GM19023 (cell line): ENCODE measurements around the gene TCF23.
"Not testable (repeated sequence)": the region's sequence is repeated elsewhere in the genome, so short reads cannot be mapped to it uniquely, and the experiment has no call there.

Experiments used
- ATAC-seq: cut with Tn5 transposase; IDR thresholded peaks from one replicate; pipeline ENCODE4 v1.9.1; 2021; ENCODE audit warnings: mild to moderate bottlenecking, moderate library complexity; ENCODE audit not compliant: unreplicated experiment

Gene TCF23

DNA sequence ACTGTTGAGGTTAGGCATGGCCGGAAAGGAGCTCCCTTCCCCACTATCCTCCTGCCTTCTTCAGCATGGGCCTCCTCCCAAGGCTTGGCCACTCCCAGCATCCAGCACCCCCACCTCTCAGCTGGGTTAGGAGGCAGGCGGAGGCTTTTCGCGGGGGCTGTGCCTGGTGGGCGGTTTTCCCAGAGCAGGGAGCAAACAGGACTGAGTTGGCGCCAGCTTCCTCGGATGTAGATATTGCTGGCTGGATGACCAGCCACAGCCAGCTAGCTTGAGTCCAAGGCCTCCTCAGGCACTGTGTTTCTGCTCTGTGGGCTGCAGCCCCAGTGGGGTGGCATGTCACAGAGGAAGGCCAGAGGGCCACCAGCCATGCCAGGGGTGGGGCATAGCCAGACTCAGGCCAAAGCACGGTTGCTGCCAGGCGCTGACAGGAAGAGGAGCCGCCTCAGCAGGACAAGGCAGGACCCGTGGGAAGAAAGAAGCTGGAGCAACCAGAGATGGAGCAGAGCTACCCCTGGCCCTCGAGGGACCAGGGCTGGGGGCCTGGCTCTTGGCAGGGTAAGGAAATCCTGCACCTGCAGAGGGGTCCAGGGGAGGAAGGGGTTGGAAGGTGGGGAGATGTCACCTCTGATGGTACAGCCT lies at the start of gene TCF23:
Gene TCF23, plus strand, starts transcription at position 204 of the 639 bp plus-strand sequence. Its CDS starts 130 bp downstream, at position 334.
- no peak for ATAC-seq

DNA sequence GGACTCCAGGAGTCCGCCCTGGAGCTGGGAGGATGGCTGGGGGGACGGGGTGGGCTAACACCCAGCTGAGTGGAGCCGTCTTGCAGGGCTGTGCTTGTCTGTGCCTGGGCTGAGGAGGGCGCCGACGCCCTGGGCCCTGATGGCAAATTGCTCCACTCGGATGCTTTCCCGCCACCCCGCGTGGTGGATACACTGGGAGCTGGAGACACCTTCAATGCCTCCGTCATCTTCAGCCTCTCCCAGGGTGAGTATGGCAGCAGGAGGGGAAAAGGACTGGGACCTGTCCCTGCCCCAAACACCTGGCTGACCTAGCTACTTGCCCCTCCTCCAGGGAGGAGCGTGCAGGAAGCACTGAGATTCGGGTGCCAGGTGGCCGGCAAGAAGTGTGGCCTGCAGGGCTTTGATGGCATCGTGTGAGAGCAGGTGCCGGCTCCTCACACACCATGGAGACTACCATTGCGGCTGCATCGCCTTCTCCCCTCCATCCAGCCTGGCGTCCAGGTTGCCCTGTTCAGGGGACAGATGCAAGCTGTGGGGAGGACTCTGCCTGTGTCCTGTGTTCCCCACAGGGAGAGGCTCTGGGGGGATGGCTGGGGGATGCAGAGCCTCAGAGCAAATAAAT lies 49.4 kb upstream of the TCF23 start:
- no peak for ATAC-seq

DNA sequence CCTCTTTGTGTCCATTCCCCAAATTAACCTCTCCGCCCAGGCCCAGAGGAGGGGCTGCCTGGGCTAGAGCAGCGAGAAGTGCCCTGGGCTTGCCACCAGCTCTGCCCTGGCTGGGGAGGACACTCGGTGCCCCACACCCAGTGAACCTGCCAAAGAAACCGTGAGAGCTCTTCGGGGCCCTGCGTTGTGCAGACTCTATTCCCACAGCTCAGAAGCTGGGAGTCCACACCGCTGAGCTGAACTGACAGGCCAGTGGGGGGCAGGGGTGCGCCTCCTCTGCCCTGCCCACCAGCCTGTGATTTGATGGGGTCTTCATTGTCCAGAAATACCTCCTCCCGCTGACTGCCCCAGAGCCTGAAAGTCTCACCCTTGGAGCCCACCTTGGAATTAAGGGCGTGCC lies 48.8 kb upstream of the TCF23 start:
- no peak for ATAC-seq

DNA sequence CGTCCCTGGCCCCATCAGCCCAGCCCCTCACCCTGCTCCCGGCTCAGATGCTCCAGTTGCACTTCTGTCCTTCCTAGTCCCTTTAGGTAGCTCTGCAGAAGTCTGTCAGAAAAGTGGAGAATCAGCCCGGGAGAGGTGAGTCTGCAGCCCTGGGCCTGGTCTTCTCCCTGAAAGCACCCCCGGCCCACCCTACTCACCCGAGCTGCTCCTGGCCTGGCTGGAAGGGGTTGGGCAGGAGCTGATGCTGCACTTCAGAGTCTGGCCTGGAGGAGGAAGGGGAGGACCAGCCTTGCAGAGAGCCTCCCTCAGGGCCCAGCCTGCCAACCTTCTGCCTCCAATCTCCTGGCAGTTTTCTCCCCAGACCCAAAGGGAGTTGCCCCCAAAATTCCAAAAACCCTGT lies 46.5 kb upstream of the TCF23 start:
- ATAC-seq = no peak

DNA sequence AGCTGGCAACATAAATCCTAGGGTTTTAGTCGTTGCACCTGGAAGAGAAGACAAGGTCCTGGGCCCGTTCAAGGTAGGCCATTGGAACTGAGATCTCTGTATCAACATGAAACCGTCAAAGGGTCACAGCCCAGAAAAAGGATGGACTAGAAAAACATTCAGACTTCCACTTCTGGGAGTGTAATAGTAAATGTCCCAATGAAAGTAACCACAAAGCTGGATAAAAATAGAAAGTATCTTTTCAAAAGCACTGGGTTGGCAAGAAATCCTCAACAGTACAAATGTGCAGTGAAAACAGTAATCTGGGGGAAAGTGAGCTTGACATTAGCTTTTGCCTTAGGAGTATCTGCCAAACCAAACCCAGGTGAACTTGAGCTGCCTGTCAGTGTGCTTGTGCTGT lies 42.8 kb upstream of the TCF23 start:
- ATAC-seq = no peak

DNA sequence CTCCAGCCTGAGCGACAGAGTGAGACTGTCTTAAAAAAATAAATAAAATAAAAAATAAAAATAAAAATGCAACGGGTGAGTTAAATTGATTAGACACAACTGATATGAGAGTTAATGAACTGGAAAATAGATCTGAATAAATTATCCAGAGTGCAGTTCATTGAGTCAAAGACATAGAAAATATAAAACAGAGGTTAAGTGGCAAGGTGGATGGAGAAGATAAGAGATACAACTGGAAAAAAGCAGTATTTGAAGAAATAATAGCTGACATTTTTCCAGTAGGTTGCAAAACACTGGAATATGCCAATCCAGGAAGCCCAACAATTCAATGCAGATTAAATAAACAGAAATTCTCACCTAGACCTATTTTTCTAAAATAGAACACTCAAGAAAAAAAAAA lies 40.6 kb upstream of the TCF23 start:
- no peak for ATAC-seq

DNA sequence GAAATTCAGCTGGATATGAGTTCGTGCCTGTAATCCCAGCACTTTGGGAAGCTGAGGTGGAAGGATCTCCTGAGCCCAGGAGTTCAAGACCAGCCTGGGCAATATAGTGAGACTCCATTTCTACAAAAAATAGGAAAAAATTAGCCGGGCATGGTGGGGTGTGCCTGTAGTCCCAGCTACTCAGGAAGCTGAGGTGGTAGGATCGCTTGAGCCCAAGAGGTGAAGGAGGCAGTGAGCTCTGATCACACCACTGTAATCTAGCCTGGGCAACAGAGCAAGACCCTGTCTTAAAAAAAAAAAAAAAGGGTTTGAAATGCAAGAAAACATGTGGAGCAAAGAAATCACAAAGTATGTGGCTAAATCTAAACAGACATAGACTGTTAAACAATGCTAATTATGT lies 39.7 kb upstream of the TCF23 start:
- no peak for ATAC-seq

DNA sequence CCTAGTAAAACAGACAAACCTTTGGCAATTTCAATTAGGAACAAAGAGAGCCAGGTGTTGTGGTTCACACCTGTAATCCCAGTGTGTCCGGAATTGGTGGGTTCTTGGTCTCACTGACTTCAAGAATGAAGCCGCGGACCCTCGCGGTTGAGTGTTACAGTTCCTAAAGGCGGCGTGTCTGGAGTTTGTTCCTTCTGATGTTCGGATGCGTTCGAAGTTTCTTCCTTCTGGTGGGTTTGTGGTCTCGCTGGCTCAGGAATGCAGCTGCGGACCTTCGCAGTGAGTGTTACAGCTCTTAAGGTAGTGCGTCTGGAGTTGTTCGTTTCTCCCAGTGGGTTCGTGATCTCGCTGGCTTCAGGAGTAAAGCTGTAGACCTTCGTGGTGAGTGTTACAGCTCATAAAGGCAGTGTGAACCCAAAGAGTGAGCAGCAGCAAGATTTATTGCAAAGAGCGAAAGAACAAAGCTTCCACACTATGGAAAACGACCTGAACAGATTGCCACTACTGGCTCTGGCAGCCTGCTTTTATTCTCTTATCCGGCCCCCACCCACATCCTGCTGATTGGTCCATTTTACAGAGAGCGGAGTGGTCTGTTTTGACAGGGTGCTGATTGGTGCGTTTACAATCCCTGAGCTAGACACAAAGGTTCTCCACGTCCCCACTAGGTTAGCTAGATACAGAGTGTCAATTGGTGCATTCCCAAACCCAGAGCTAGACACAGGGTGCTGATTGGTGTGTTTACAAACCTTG lies 38.0 kb upstream of the TCF23 start:
- ATAC-seq = not testable (repeated sequence)

DNA sequence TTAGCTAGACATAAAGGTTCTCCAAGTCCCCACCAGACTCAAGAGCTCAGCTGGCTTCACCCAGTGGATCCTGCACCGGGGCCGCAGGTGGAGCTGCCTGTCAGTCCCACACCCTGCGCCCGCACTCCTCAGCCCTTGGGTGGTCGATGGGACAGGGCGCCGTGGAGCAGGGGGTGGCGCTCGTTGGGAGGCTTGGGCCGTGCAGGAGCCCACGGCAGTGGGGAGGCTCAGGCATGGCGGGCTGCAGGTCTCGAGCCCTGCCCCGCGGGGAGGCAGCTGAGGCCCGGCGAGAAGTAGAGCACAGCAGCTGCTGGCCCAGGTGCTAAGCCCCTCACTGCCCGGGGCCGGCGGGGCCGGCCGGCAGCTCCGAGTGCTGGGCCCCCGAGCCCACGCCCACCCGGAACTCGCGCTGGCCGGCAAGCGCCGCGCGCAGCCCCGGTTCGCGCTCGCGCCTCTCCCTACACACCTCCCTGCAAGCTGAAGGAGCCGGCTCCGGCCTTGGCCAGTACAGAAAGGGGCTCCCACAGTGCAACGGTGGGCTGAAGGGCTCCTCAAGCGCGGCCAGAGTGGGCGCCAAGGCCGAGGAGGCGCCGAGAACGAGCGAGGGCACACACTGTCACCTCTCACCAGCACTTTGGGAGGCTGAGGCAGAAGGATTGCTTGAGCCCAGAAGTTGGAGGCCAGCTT lies 37.3 kb upstream of the TCF23 start:
- ATAC-seq = not testable (repeated sequence)

DNA sequence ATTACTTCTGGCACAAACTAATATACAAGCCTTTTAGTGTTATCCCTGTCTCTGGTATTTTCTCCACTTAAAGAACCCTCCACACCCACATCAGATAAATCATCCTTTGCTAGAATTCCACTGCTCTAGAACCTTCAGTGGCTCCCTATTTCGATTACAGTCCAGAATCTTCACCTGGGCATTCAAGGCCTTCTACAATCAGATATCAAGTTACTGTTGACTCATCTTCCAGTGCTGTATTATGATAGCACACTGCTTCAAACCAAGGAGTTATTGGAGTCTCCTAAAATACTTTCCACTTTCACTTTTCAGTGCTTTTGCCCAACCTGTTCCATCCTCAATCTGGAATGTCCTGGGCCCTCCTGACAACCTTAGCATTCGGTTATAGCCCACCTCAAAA lies 33.3 kb upstream of the TCF23 start:
- no peak for ATAC-seq

DNA sequence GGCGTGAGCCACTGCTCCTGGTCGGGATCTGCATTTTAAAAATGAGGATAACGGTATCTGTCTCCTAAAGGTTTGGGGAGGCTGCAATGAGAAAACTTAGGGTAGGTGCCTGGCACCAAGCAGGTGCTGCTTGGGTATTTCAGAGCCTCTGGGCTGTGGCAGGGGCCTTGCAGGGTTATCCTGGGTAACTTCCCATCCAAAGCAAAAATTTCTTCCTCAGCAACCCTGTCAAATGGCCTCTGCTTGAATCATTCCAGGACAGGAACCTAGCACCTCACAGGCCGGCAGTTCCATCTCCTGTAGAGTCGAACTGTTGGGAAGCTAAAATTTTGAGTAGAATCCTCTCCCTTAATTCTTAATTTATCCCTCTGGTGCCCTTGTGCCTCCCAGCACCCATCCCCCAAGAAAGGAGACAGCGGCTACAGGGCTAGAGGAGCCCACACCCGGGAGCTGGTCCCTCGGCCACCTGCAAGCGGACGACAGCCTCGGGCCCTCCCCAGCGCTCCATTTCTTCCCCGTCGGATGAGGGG lies 30.7 kb upstream of the TCF23 start:
- ATAC-seq = no peak

DNA sequence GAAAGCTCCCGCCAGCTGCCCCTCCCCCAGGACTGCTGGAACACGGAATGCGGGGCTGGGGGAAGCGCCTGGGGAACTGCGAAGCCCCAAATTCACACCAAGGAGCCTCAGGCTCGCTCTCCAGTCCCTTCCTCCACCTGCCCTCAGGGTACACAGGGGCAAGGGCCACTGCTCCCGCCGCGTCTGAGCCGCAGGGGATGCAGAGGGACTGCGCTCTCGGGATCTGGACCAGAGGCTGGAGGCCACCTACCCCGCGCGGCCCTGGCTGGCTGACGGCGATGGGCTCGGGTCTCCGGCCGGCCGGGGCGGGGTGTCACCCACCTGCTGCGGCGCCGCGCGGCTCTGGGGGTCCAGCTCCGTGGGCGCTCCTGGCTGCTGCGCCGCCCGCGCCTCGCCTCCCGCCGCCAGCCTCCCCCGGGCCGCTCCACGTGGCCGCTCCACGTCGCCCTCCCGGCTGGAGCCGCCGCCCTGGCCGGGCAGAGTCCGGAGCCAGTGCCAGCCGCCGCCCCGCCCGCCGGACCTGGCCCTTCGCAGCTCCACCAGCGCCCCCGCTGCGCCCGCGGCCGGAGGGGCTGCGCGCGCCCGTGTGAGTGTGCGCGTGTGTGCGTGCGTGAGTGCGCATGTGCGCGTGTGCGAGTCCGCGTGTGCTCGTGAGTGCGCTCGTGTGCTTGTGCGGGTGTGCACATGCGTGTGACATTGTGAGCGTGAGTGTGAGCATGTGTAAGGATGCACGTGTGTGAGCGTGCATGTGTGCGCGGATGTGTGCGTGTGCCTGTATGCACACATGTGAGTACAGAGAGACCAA lies 30.1 kb upstream of the TCF23 start, which contains the start of gene CGREF1:
Gene CGREF1, minus strand, starts transcription at position 604 of the 805 bp plus-strand sequence. CDS start 14,762 bp downstream, outside the sequence.
- ATAC-seq = no peak

DNA sequence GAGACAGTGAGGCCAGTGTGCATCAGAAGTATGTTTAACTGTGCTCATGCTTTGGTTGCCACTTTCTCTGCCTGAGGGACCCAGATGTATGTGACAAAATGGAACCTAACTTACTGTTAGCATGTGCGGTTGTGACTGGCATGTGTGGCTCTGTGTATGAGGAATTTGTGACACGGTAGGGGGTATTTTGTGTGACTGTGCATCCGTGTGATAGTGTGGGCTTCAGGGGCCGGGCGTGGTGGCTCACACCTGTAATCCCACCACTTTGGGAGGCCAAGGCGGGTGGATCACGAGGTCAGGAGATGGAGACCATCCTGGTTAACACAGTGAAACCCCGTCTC lies 29.5 kb upstream of the TCF23 start:
- not testable (repeated sequence) for ATAC-seq

DNA sequence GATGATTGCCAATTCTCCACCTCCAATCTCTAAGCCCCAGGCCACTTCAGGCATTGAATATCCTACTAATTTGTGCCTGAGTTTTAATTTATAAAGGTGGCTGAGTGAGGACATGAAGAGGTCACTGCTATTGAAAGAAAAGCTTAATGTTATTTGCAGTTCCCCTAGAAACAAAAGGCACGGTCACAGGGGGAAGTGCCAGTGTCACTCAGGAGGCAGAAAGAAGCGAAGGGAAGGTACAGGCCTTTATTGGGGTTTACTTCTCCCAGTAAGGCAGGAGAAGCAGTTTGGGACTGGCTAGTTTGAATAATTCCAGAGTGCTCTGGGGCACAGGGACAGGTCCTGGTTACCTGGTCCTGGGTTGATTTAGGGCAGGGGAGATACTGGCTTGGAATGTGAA lies 26.9 kb upstream of the TCF23 start:
- no peak for ATAC-seq

DNA sequence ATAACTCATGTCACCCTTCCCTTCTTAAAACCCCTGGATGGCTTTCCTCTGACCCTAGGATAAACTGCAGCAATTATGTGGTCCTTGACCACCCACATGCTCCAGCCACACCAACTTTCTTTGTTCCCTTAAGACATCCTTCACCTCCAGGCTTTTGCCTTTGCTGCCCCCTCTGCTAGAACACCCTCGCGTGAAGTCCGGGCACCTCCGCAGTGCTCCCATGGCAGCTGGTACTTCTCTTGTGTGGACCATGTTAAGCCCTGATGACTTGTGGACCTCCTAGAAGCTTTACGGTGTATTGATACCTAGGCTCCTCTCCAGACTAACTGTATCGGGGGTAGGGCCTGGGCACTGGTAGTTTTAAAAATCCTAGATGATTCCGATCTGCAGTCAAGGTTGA lies 26.0 kb upstream of the TCF23 start:
- ATAC-seq = no peak

DNA sequence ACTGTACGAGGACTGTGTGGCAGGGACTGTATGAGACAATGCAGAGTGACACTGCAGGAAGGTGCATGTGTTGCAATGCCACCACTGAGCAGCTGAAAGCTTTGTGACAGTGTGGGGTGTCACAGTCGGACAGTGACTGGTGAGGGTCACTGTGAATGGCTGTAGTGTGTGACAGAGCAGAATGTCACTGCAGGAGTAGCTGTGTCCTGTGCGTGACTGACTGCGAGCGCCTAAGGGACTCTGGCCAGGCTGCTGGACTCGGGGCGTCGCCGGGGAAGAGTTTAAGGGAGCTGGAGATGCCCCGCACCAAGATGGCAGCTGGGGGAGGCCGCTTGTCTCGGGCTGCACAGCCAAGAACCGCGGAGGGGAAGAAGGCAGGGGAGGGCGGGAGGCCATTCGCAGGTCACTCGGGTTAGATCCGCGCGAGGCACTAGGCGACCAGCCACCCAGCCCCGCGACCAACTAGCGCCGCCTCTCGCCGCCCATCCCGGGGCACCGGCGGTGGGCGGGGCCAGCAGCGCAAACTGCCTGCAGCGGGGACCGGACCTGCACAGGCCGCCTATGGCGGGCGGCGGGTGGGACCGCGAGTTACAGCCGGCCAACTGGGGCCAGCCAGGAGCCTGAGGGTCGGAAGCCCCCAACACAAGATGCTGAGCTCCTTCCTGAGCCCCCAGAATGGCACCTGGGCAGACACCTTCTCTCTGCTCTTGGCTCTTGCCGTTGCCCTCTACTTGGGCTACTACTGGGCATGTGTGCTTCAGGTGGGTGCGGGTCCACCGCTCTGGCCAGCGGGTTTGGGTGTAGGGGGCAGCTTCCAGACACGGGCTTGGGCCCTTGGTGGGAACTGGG lies 25.3 kb upstream of the TCF23 start, which contains the start of gene ABHD1:
Gene ABHD1, plus strand, starts transcription at position 514 of the 849 bp plus-strand sequence. Its CDS starts 134 bp downstream, at position 648.
- ATAC-seq = peak; percentile 60

DNA sequence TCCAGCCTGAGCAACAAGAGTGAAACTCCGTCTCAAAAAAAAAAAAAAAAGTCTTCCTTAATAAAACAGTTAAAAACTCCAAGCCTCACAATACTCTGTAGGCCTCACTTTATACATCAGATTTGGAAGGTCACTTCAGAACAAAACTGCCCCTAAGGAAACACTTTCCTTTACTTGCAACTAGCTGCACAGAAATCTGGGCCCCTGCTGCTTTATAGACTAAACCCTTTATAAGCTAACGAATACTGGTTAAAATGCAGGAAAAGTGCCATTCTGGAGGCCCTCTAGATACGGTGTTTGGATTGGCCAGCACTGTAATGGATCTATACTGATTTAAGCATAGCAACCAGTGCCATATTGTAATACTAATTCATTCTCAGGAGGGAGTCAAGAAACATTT lies 23.7 kb upstream of the TCF23 start:
- no peak for ATAC-seq

DNA sequence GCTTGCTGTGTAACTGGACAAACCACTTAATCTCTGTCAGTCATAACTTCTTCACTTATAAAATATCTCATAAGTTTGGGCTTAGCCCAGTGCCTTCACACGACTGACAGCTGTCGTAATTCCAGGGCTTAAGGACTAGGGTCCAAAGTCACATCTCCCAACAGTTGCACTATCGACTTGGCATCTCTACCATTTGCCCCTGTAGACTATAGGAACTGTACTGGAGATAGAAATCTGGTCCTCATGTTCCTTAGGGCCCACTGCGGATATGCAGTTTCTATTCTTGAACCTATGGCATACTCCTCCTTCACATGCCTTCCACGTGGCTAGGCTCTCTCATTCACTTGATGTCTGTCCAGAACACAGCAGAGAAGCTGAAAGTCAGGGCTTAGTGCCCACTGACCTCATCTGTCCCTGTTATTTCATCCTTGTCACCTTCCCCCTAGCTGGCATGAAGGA lies 22.5 kb upstream of the TCF23 start:
- no peak for ATAC-seq
